HepG2 (cell line): ENCODE measurements around the gene ERRFI1. TPM values are rescaled to one million over a fixed set of nuclear protein-coding genes. Genes with fewer than 3 reads are reported as not detected.

ENCODE experiments used
- BRCA1 ChIP-seq: sonication (generic); formaldehyde crosslinking; IDR thresholded peaks from 2 replicates; pipeline ENCODE4 v1.4.0; 2020; ENCODE audit warnings: missing genetic modification reagents
- DMAP1 ChIP-seq: IDR thresholded peaks from 2 replicates; pipeline ENCODE4 v1.6.1; 2016
- HHEX ChIP-seq: IDR thresholded peaks from 2 replicates; pipeline ENCODE4 v1.6.1; 2016; ENCODE audit warnings: control low read depth
- MBD4 ChIP-seq: IDR thresholded peaks from 2 replicates; pipeline ENCODE4 v1.6.1; 2012; ENCODE audit warnings: low read length, inconsistent platforms, borderline replicate concordance
- MED1 ChIP-seq: sonication (generic); formaldehyde crosslinking; IDR thresholded peaks from 2 replicates; pipeline ENCODE4 v1.4.0; 2020; ENCODE audit warnings: missing genetic modification reagents
- MIXL1 ChIP-seq: IDR thresholded peaks from 2 replicates; pipeline ENCODE4 v1.6.1; 2016
- NFATC3 ChIP-seq: sonication (generic); formaldehyde crosslinking; IDR thresholded peaks from 2 replicates; pipeline ENCODE4 v1.5.1; 2020; ENCODE audit warnings: mild to moderate bottlenecking, missing genetic modification reagents
- POGZ ChIP-seq: sonication (generic); formaldehyde crosslinking; IDR thresholded peaks from 2 replicates; pipeline ENCODE4 v1.4.0; 2020; ENCODE audit warnings: mild to moderate bottlenecking, missing genetic modification reagents
- SALL1 ChIP-seq: sonication (generic); formaldehyde crosslinking; IDR thresholded peaks from 2 replicates; pipeline ENCODE4 v1.8.0; 2022; ENCODE audit warnings: mild to moderate bottlenecking, missing genetic modification reagents
- TBL1XR1 ChIP-seq: fragments of 150-350 bp; IDR thresholded peaks from 2 replicates; pipeline ENCODE4 v1.6.1; 2014; ENCODE audit warnings: borderline replicate concordance, low read length; ENCODE audit not compliant: partially characterized antibody
- THAP11 ChIP-seq: IDR thresholded peaks from 2 replicates; pipeline ENCODE4 v1.6.1; 2016; ENCODE audit warnings: missing biosample characterization, missing genetic modification reagents
- ZFY ChIP-seq: sonication (generic); formaldehyde crosslinking; IDR thresholded peaks from 2 replicates; pipeline ENCODE4 v1.4.0; 2020; ENCODE audit warnings: missing genetic modification reagents
- ZNF274 ChIP-seq: sonication (generic); formaldehyde crosslinking; IDR thresholded peaks from 2 replicates; pipeline ENCODE4 v1.5.1; 2020; ENCODE audit warnings: mild to moderate bottlenecking, missing genetic modification reagents
- ZNF34 ChIP-seq: sonication (generic); formaldehyde crosslinking; IDR thresholded peaks from 2 replicates; pipeline ENCODE4 v1.4.0; 2020; ENCODE audit warnings: mild to moderate bottlenecking, missing genetic modification reagents, borderline replicate concordance
- ZNF430 ChIP-seq: sonication (generic); formaldehyde crosslinking; IDR thresholded peaks from 2 replicates; pipeline ENCODE4 v1.9.0; 2021; ENCODE audit warnings: mild to moderate bottlenecking, missing genetic modification reagents
- ZNF432 ChIP-seq: sonication (generic); formaldehyde crosslinking; IDR thresholded peaks from 2 replicates; pipeline ENCODE4 v1.5.0; 2020; ENCODE audit warnings: missing genetic modification reagents, mild to moderate bottlenecking, borderline replicate concordance
- ZNF501 ChIP-seq: sonication (generic); formaldehyde crosslinking; IDR thresholded peaks from 2 replicates; pipeline ENCODE4 v1.5.1; 2020; ENCODE audit warnings: mild to moderate bottlenecking, moderate library complexity, missing genetic modification reagents
- polyA plus RNA-seq, 8 experiments: library from polyadenylated mRNA; depleted of rRNA in 3 of 8; stranded (reverse) in 7 of 8; unstranded in 1 of 8; fragments of >200 nt; fragmentation: Illumina TruSeq in 4 of 8; extraction: Trizol in 4 of 8; gene quantifications; 2 replicates each; pipeline versions ENCODE4 v1.2.1 to v1.2.3, GENCODE V29; 2011 to 2016; ENCODE audit warnings: low read depth in 4 of 8, missing spikeins in 1 of 8, mixed read lengths in 1 of 8; ENCODE audit not compliant: insufficient read depth in 1 of 8
- total RNA-seq, 5 experiments: library from RNA; depleted of rRNA; stranded (reverse); fragments of >200 nt; fragmentation: Illumina TruSeq; extraction: Trizol; gene quantifications; 2 replicates each; pipeline ENCODE4 v1.2.3, GENCODE V29; 2016; ENCODE audit warnings: low read depth in 1 of 5
- TF ChIP-seq, protein P1 (sequence below): sonication (generic); formaldehyde crosslinking; IDR thresholded peaks from 2 replicates; pipeline ENCODE4 v1.9.0; 2022; ENCODE audit warnings: missing genetic modification reagents, mild to moderate bottlenecking, borderline replicate concordance
- TF ChIP-seq, protein P2 (sequence below): sonication (generic); formaldehyde crosslinking; IDR thresholded peaks from 2 replicates; pipeline ENCODE4 v1.4.0; 2020; ENCODE audit warnings: missing genetic modification reagents, mild to moderate bottlenecking, borderline replicate concordance
- TF ChIP-seq, protein P3 (sequence below): sonication (generic); formaldehyde crosslinking; IDR thresholded peaks from 2 replicates; pipeline ENCODE4 v1.8.0; 2022; ENCODE audit warnings: mild to moderate bottlenecking, missing genetic modification reagents; ENCODE audit not compliant: insufficient replicate concordance
- TF ChIP-seq, protein P4 (sequence below): sonication (generic); formaldehyde crosslinking; IDR thresholded peaks from 2 replicates; pipeline ENCODE4 v1.9.0; 2021; ENCODE audit warnings: missing genetic modification reagents, mild to moderate bottlenecking, borderline replicate concordance
- TF ChIP-seq, protein P5 (sequence below): sonication (generic); formaldehyde crosslinking; IDR thresholded peaks from 2 replicates; pipeline ENCODE4 v1.5.0; 2020; ENCODE audit warnings: mild to moderate bottlenecking, missing genetic modification reagents, moderate library complexity

The ERRFI1 gene
- total and polyA plus RNA-seq, 2 of the 13 experiments (the other 11 are each of a cell fraction or from before 2014, with no cell fraction given), result 84.4 to 753 TPM

DNA sequence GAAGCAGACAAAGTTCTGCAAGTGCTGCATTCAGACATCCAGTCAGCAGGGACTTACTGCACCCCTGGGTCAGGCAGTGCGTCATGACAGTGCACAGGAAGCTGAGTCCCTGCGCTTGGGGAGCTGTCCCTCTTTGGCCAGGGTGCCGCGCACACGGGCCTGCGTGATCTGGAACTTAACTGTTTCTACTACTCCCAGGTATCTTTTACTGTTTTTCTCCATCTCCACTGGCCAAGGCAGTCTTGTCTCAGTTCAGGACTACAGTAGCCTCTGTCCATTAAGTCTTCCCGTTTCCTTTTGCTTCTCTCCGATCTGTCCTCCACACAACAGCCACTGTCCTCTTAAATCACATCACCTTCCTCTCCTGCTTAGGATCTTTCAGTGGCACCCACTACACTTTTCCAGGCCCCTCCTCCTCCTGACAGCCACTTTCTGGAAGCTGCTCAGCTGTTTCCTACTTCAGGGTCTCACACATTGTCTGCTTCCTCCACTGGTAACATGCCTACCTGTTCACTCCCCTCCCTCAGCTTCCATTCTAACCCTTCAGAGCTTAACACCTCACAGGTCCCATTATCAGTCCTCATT, 15.9 kb downstream of the ERRFI1 start (continued):
- TF ChIP-seq ZNF432 (CRISPR knock-in tag) (no peak), THAP11 (CRISPR knock-in tag) (no peak), ZNF274 (CRISPR knock-in tag) (no peak), NFATC3 (CRISPR knock-in tag) (no peak), HHEX (no peak), ZNF34 (CRISPR knock-in tag) (0 out of 2 replicates have a peak, but pooled peaks have one; percentile 46), MED1 (peak; percentile 5), MBD4 (peak; percentile 59; the same call in 1 of the 2 replicates), SALL1 (CRISPR knock-in tag) (0 out of 2 replicates have a peak, but pooled peaks have one; percentile 24), MIXL1 (CRISPR knock-in tag) (peak; percentile 45; the same call in 1 of the 2 replicates), ZNF430 (CRISPR knock-in tag) (0 out of 2 replicates have a peak, but pooled peaks have one; percentile 43), BRCA1 (CRISPR knock-in tag) (no peak), ZFY (CRISPR knock-in tag) (no peak), TBL1XR1 (no peak), POGZ (no peak), DMAP1 (CRISPR knock-in tag) (no peak), ZNF501 (peak; percentile 37; the same call in 1 of the 2 replicates)
- TF ChIP-seq, protein P1, sequence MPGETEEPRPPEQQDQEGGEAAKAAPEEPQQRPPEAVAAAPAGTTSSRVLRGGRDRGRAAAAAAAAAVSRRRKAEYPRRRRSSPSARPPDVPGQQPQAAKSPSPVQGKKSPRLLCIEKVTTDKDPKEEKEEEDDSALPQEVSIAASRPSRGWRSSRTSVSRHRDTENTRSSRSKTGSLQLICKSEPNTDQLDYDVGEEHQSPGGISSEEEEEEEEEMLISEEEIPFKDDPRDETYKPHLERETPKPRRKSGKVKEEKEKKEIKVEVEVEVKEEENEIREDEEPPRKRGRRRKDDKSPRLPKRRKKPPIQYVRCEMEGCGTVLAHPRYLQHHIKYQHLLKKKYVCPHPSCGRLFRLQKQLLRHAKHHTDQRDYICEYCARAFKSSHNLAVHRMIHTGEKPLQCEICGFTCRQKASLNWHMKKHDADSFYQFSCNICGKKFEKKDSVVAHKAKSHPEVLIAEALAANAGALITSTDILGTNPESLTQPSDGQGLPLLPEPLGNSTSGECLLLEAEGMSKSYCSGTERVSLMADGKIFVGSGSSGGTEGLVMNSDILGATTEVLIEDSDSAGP (CRISPR knock-in tag), result peak; percentile 27; the same call in 1 of the 2 replicates
- TF ChIP-seq, protein P2, sequence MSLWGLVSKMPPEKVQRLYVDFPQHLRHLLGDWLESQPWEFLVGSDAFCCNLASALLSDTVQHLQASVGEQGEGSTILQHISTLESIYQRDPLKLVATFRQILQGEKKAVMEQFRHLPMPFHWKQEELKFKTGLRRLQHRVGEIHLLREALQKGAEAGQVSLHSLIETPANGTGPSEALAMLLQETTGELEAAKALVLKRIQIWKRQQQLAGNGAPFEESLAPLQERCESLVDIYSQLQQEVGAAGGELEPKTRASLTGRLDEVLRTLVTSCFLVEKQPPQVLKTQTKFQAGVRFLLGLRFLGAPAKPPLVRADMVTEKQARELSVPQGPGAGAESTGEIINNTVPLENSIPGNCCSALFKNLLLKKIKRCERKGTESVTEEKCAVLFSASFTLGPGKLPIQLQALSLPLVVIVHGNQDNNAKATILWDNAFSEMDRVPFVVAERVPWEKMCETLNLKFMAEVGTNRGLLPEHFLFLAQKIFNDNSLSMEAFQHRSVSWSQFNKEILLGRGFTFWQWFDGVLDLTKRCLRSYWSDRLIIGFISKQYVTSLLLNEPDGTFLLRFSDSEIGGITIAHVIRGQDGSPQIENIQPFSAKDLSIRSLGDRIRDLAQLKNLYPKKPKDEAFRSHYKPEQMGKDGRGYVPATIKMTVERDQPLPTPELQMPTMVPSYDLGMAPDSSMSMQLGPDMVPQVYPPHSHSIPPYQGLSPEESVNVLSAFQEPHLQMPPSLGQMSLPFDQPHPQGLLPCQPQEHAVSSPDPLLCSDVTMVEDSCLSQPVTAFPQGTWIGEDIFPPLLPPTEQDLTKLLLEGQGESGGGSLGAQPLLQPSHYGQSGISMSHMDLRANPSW (CRISPR knock-in tag), result no peak; the same call in 1 of the 2 replicates
- TF ChIP-seq, protein P3, sequence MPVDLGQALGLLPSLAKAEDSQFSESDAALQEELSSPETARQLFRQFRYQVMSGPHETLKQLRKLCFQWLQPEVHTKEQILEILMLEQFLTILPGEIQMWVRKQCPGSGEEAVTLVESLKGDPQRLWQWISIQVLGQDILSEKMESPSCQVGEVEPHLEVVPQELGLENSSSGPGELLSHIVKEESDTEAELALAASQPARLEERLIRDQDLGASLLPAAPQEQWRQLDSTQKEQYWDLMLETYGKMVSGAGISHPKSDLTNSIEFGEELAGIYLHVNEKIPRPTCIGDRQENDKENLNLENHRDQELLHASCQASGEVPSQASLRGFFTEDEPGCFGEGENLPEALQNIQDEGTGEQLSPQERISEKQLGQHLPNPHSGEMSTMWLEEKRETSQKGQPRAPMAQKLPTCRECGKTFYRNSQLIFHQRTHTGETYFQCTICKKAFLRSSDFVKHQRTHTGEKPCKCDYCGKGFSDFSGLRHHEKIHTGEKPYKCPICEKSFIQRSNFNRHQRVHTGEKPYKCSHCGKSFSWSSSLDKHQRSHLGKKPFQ, result no peak
- TF ChIP-seq, protein P4, sequence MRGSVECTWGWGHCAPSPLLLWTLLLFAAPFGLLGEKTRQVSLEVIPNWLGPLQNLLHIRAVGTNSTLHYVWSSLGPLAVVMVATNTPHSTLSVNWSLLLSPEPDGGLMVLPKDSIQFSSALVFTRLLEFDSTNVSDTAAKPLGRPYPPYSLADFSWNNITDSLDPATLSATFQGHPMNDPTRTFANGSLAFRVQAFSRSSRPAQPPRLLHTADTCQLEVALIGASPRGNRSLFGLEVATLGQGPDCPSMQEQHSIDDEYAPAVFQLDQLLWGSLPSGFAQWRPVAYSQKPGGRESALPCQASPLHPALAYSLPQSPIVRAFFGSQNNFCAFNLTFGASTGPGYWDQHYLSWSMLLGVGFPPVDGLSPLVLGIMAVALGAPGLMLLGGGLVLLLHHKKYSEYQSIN (CRISPR knock-in tag), result no peak
- TF ChIP-seq, protein P5, sequence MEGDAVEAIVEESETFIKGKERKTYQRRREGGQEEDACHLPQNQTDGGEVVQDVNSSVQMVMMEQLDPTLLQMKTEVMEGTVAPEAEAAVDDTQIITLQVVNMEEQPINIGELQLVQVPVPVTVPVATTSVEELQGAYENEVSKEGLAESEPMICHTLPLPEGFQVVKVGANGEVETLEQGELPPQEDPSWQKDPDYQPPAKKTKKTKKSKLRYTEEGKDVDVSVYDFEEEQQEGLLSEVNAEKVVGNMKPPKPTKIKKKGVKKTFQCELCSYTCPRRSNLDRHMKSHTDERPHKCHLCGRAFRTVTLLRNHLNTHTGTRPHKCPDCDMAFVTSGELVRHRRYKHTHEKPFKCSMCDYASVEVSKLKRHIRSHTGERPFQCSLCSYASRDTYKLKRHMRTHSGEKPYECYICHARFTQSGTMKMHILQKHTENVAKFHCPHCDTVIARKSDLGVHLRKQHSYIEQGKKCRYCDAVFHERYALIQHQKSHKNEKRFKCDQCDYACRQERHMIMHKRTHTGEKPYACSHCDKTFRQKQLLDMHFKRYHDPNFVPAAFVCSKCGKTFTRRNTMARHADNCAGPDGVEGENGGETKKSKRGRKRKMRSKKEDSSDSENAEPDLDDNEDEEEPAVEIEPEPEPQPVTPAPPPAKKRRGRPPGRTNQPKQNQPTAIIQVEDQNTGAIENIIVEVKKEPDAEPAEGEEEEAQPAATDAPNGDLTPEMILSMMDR (CRISPR knock-in tag), result no peak
